SK-N-DZ (cell line): ENCODE data around the gene CACNA1I.

Source experiments
- DNase-seq: peaks from one replicate; pipeline ENCODE4 v3.0.0-alpha.2; 2015; ENCODE audit warnings: low spot score

Gene CACNA1I

GRCh38 chr22:39648630-39648950 is 78.0 kb downstream of the CACNA1I start:
- no peak for DNase-seq

- no peak for DNase-seq
Measured at GRCh38 chr22:39649500-39650089, 79.0 kb downstream of the CACNA1I start.

GRCh38 chr22:39651053-39651996 is 80.8 kb downstream of the CACNA1I start:
- DNase-seq, result no peak

GRCh38 chr22:39652990-39653786 is 82.6 kb downstream of the CACNA1I start:
- no peak for DNase-seq

- no peak for DNase-seq
Measured at GRCh38 chr22:39653787-39654077, 83.2 kb downstream of the CACNA1I start.

GRCh38 chr22:39654131-39654926 is 83.8 kb downstream of the CACNA1I start:
- DNase-seq, result no peak

GRCh38 chr22:39655004-39655579 is 84.5 kb downstream of the CACNA1I start:
- no peak for DNase-seq

GRCh38 chr22:39655831-39656230 is 85.3 kb downstream of the CACNA1I start:
- DNase-seq, result no peak

- no peak for DNase-seq
Measured at GRCh38 chr22:39656495-39657490, 86.2 kb downstream of the CACNA1I start.

GRCh38 chr22:39658367-39658766 is 87.8 kb downstream of the CACNA1I start:
- DNase-seq, result no peak

- no peak for DNase-seq
Measured at GRCh38 chr22:39658806-39659463, 88.4 kb downstream of the CACNA1I start.

- no peak for DNase-seq
Measured at GRCh38 chr22:39661501-39661841, 90.9 kb downstream of the CACNA1I start.

- no peak for DNase-seq
Measured at GRCh38 chr22:39661842-39662685, 91.5 kb downstream of the CACNA1I start.

- DNase-seq, result no peak
Measured at GRCh38 chr22:39662686-39663052, 92.1 kb downstream of the CACNA1I start.

GRCh38 chr22:39663751-39664150 is 93.2 kb downstream of the CACNA1I start:
- no peak for DNase-seq

GRCh38 chr22:39664485-39665200 is 94.1 kb downstream of the CACNA1I start:
- DNase-seq, result no peak

GRCh38 chr22:39665229-39665628 is 94.7 kb downstream of the CACNA1I start:
- DNase-seq, result no peak
